ENCODE results near the gene PCDHB16.
"Not testable (repeated sequence)": the region's sequence is repeated elsewhere in the genome, so short reads cannot be mapped to it uniquely, and the experiment has no call there.

The PCDHB16 gene

GRCh38 chr5:141175933-141176332 is 6.3 kb upstream of the PCDHB16 start:
- ChIA-PET POLR2A (no interaction called here), CTCF (no interaction called here)
- Histone ChIP-seq H3K36me3 (ENCODE audit: control insufficient read depth in 2 of 2, insufficient read depth in 1 of 2, low read length in 2 of 2) (no peaks in the 10 kb centered on the region), H3K9me3 (ENCODE audit: control insufficient read depth, insufficient read depth, low read depth, low read length) (no peaks in the 10 kb centered on the region), H3K4me1 (ENCODE audit: control insufficient read depth, insufficient read depth, low read length) (no peaks in the 10 kb centered on the region), H3K27ac (ENCODE audit: extremely low read depth, low read depth, low read length) (no peak overlapping the region), H3K4me3 (ENCODE audit: low read depth, low read length) (no peak overlapping the region)
- TF ChIP-seq ZNF426 (tag by site-specific recombination; IDR thresholded peaks at IDR 0.05) (no peak), ZNF707 (tag by site-specific recombination; IDR thresholded peaks at IDR 0.05) (no peak), ZNF184 (tag by site-specific recombination; IDR thresholded peaks at IDR 0.05) (no peak), ZNF138 (tag by site-specific recombination; IDR thresholded peaks at IDR 0.05; ENCODE audit: borderline replicate concordance) (no peak), ZNF645 (tag by site-specific recombination; IDR thresholded peaks at IDR 0.05) (no peak), TSHZ1 (tag by site-specific recombination; IDR thresholded peaks at IDR 0.05; ENCODE audit: borderline replicate concordance) (no peak)

- CTCF ChIA-PET, result interaction anchor here (0.9 to 1.8 kb wide), 4 partner anchors 9 to 386 kb away, joined by 3 to 11 read pairs (median 4); partner anchors contain the start of gene PCDHB9
- peak; percentile 6; the same call in 1 of the 2 replicates for TF ChIP-seq ZNF654 (tag by site-specific recombination; IDR thresholded peaks at IDR 0.05; ENCODE audit: low read depth)
- H3K36me3 ChIP-seq (ENCODE audit: control insufficient read depth in 2 of 2, insufficient read depth in 1 of 2, low read length in 2 of 2); H3K27ac ChIP-seq (ENCODE audit: extremely low read depth, low read depth, low read length); H3K9me3 ChIP-seq (ENCODE audit: control insufficient read depth, insufficient read depth, low read depth, low read length); H3K4me3 ChIP-seq (ENCODE audit: low read depth, low read length); H3K4me1 ChIP-seq (ENCODE audit: control insufficient read depth, insufficient read depth, low read length); POLR2A ChIA-PET: not testable (repeated sequence)
Observed at GRCh38 chr5:141177577-141178191, 4.5 kb upstream of the PCDHB16 start, which contains the start of gene PCDHB8. TSS of gene PCDHB8 (plus strand) at chr5:141177790. CDS start at chr5:141178035, 245 bp downstream.

GRCh38 chr5:141179371-141179770 is 2.8 kb upstream of the PCDHB16 start:
- H3K36me3 ChIP-seq (ENCODE audit: control insufficient read depth in 2 of 2, insufficient read depth in 1 of 2, low read length in 2 of 2); CTCF ChIA-PET; H3K4me3 ChIP-seq (ENCODE audit: low read depth, low read length); H3K4me1 ChIP-seq (ENCODE audit: control insufficient read depth, insufficient read depth, low read length); H3K9me3 ChIP-seq (ENCODE audit: control insufficient read depth, insufficient read depth, low read depth, low read length); POLR2A ChIA-PET; H3K27ac ChIP-seq (ENCODE audit: extremely low read depth, low read depth, low read length): not testable (repeated sequence)

- CTCF ChIA-PET, result not testable (repeated sequence)
Observed at GRCh38 chr5:141179876-141180275, 2.3 kb upstream of the PCDHB16 start.

GRCh38 chr5:141180313-141180712 is 1.9 kb upstream of the PCDHB16 start:
- Histone ChIP-seq H3K4me3 (ENCODE audit: low read depth, low read length) (no peak overlapping the region), H3K27ac (ENCODE audit: extremely low read depth, low read depth, low read length) (no peak overlapping the region), H3K4me1 (ENCODE audit: control insufficient read depth, insufficient read depth, low read length) (no peaks in the 10 kb centered on the region), H3K36me3 (ENCODE audit: control insufficient read depth in 2 of 2, insufficient read depth in 1 of 2, low read length in 2 of 2) (no peaks in the 10 kb centered on the region), H3K9me3 (ENCODE audit: control insufficient read depth, insufficient read depth, low read depth, low read length) (no peaks in the 10 kb centered on the region)
- POLR2A ChIA-PET, result no interaction called here
- TF ChIP-seq HOXA7 (CRISPR knock-in tag; IDR thresholded peaks at IDR 0.05; ENCODE audit: borderline replicate concordance) (no peak), ZNF292 (tag by site-specific recombination; IDR thresholded peaks at IDR 0.05; ENCODE audit: borderline replicate concordance, low read depth) (no peak), ZNF391 (tag by site-specific recombination; IDR thresholded peaks at IDR 0.05; ENCODE audit: borderline replicate concordance, low read depth) (no peak)
- CTCF ChIA-PET, result interaction anchor here (0.6 to 3.3 kb wide), 4 partner anchors 9 to 292 kb away, joined by 3 to 20 read pairs (median 8); partner anchors contain the start of genes PCDHB10 and PCDHB7

More at GRCh38 chr5:141179876-141180275, 2.3 kb upstream of the PCDHB16 start:
- H3K9me3 ChIP-seq (ENCODE audit: control insufficient read depth, insufficient read depth, low read depth, low read length); H3K27ac ChIP-seq (ENCODE audit: extremely low read depth, low read depth, low read length); H3K4me3 ChIP-seq (ENCODE audit: low read depth, low read length); H3K4me1 ChIP-seq (ENCODE audit: control insufficient read depth, insufficient read depth, low read length); POLR2A ChIA-PET; H3K36me3 ChIP-seq (ENCODE audit: control insufficient read depth in 2 of 2, insufficient read depth in 1 of 2, low read length in 2 of 2): not testable (repeated sequence)

GRCh38 chr5:141184117-141184855 is 2.1 kb downstream of the PCDHB16 start:
- H3K27ac ChIP-seq (ENCODE audit: extremely low read depth, low read depth, low read length); H3K36me3 ChIP-seq (ENCODE audit: control insufficient read depth in 2 of 2, insufficient read depth in 1 of 2, low read length in 2 of 2); H3K4me1 ChIP-seq (ENCODE audit: control insufficient read depth, insufficient read depth, low read length); POLR2A ChIA-PET; H3K4me3 ChIP-seq (ENCODE audit: low read depth, low read length); H3K9me3 ChIP-seq (ENCODE audit: control insufficient read depth, insufficient read depth, low read depth, low read length): not testable (repeated sequence)
- CTCF ChIA-PET, result interaction anchor here (1.8 kb wide), 1 partner anchor 34 kb away, joined by 6 read pairs; the partner anchor contains the start of gene PCDHB6
